PFSK-1 (cell line): ENCODE data around the gene PLCXD3.

ENCODE experiments used
- FOXP2 ChIP-seq: optimal IDR thresholded peaks from 2 replicates; pipeline ENCODE3; 2011; ENCODE audit warnings: borderline replicate concordance, control low read depth, inconsistent platforms; ENCODE audit not compliant: insufficient read depth; ENCODE audit errors: extremely low read length, extremely low read depth
- POLR2AphosphoS5 ChIP-seq: IDR thresholded peaks from 2 replicates; pipeline ENCODE4 v1.6.1; 2012; ENCODE audit warnings: low read depth, mild to moderate bottlenecking, control low read depth, low read length, moderate library complexity
- SIN3A ChIP-seq: IDR thresholded peaks from 2 replicates; pipeline ENCODE4 v1.6.1; 2012; ENCODE audit warnings: mild to moderate bottlenecking, low read length, moderate library complexity, borderline replicate concordance; ENCODE audit not compliant: insufficient read depth
- TAF1 ChIP-seq: IDR thresholded peaks from 2 replicates; pipeline ENCODE4 v1.6.1; 2012; ENCODE audit warnings: low read length, control low read depth, borderline replicate concordance; ENCODE audit not compliant: insufficient read depth
- TF ChIP-seq, protein P1 (sequence below), 2 experiments: IDR thresholded peaks; 2 replicates each; pipeline versions ENCODE4 v1.6.1 to v1.8.0; 2011 to 2012; ENCODE audit warnings: low read depth in 2 of 2, low read length in 2 of 2, control low read depth in 1 of 2, inconsistent platforms in 1 of 2, mild to moderate bottlenecking in 1 of 2, moderate library complexity in 1 of 2; ENCODE audit not compliant: insufficient read depth in 1 of 2

Gene PLCXD3

DNA sequence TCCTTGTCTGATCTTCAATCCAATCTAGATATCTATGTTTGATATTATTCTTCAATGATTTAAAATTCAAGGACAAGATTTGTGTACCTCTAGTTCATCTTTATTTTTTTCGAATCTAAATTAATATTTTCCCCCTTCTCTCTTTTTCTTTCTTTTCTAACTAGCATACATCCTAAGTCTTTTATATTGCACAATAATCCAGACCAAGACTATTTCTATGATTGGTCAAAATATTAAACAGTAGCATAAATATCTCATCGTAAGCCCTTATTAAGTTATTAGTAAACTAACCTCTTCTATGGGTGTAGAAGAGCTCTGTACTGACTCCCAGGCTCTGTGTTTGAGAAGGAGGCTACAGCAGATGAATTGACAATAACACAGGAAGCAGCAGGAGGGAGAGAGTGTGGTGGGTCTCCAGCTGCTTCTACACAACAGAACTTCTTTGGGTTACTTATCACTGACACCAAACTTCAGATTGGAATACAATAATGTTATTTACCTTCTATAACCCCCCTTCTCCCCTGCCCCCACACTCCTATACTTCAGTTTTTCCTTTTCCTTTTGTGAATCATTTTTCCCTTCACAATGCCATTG lies 11.9 kb upstream of the PLCXD3 start:
- TF ChIP-seq FOXP2, result no peak
- TF ChIP-seq SIN3A, result no peak
- TF ChIP-seq TAF1, result no peak
- TF ChIP-seq, protein P1, sequence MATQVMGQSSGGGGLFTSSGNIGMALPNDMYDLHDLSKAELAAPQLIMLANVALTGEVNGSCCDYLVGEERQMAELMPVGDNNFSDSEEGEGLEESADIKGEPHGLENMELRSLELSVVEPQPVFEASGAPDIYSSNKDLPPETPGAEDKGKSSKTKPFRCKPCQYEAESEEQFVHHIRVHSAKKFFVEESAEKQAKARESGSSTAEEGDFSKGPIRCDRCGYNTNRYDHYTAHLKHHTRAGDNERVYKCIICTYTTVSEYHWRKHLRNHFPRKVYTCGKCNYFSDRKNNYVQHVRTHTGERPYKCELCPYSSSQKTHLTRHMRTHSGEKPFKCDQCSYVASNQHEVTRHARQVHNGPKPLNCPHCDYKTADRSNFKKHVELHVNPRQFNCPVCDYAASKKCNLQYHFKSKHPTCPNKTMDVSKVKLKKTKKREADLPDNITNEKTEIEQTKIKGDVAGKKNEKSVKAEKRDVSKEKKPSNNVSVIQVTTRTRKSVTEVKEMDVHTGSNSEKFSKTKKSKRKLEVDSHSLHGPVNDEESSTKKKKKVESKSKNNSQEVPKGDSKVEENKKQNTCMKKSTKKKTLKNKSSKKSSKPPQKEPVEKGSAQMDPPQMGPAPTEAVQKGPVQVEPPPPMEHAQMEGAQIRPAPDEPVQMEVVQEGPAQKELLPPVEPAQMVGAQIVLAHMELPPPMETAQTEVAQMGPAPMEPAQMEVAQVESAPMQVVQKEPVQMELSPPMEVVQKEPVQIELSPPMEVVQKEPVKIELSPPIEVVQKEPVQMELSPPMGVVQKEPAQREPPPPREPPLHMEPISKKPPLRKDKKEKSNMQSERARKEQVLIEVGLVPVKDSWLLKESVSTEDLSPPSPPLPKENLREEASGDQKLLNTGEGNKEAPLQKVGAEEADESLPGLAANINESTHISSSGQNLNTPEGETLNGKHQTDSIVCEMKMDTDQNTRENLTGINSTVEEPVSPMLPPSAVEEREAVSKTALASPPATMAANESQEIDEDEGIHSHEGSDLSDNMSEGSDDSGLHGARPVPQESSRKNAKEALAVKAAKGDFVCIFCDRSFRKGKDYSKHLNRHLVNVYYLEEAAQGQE (IDR thresholded peaks at IDR 0.05; ENCODE audit: insufficient read depth in 1 of 2, low read depth in 2 of 2, low read length in 2 of 2), result no peak
- no peak for TF ChIP-seq POLR2AphosphoS5

DNA sequence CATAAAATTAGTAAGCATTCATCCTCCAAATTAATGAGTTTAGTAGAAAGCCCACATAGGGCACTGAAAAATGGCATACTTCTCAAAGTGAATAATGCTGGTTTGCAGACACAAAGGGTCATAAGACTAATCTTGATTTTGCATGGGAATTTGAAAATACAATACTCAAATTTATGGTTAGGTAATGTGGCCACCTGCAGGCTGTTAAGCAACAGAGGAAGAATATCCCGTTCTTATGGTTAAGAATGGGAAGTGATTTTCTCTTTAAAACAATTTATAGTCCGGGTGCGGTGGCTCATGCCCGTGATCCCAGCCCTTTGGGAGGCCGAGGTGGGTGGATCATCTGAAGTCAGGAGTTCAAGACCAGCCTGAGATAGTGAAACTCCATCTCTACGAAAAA lies 9.4 kb upstream of the PLCXD3 start:
- TF ChIP-seq TAF1, result no peak
- no peak for TF ChIP-seq FOXP2
- TF ChIP-seq SIN3A, result no peak
- TF ChIP-seq POLR2AphosphoS5, result no peak

DNA sequence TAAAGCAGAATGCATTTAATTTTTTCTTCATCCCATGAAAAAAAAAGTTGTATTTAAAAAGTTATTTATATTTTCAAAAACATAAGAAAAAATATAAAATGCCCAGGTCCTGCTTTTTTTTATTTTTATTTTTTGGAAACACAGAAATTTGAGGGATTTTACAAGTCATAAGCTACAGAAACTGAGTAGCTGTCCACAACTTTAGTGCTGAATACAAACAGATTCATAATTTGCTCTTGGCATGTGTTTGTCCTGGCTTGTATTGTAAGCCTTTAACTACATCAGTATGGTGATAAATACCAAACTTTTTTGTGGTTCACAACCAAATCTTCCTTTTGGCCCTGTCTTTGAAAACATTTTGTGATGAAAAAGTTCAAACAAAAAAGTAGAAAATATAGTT lies 7.5 kb upstream of the PLCXD3 start:
- TF ChIP-seq, protein P1 (IDR thresholded peaks at IDR 0.05; ENCODE audit: insufficient read depth in 1 of 2, low read depth in 2 of 2, low read length in 2 of 2), result peak; percentile 84 to 90
- no peak for TF ChIP-seq POLR2AphosphoS5

DNA sequence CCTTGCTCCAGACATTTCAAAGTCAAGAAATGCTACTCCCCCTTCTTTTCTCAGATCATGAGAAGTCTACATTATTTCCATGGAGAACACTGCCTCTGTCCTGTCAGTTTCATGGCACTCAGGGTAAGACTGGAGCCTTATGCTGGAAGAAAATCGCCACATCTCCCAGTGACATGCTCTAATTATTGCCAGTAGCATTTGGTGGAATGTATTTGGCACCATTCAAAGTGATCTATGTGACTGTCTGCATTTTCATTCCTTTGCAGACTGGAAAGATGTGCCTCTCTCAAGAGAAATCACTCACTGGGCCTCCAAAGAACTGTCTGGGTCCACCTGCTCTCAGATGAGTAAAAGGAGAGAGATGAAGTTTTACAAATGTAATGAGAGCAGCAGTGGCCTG lies 840 bp upstream of the PLCXD3 start:
- TF ChIP-seq FOXP2 (no peak), POLR2AphosphoS5 (no peak), TAF1 (no peak), SIN3A (no peak)
- TF ChIP-seq, protein P1 (IDR thresholded peaks at IDR 0.05; ENCODE audit: insufficient read depth in 1 of 2, low read depth in 2 of 2, low read length in 2 of 2), result no peak

DNA sequence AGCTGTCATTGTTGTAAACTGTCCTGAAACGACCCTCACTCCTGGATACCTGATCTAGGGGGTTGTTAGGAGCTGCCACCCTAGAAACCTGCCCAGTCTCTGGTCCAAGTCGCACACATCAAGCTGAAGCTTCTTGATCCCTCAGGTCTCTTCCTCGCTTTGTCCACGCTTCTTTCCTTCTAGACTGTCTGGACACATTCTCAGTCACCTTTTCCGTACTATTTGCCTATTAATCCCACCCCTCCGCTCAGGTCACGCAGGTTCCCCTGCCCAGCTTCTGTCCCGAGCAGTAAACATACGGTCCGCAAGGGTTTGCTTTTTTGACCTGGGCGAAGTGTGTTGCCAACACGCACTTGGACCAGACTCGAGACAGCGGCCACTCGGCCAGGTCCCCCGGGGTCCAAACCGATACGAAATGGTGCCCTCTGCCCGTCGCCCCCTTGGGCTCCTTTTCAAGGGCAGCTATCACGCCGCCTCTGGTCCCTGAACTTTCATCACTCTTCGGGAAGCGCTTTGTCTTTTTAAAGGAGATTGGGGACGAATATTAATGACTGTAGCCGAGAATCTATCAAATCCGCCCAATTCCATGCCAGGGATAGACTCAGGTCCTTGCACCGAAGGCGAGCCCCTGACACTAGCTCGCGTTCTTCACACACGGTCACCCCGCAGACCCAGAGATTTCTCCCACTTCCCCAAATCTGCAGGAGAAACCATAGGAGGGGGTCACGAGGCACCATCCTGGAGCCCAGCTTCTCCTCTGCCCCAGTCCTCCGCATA lies 814 bp downstream of the PLCXD3 start:
- no peak for TF ChIP-seq POLR2AphosphoS5
- TF ChIP-seq, protein P1 (IDR thresholded peaks at IDR 0.05; ENCODE audit: insufficient read depth in 1 of 2, low read depth in 2 of 2, low read length in 2 of 2), result no peak
- TF ChIP-seq FOXP2, result no peak
- no peak for TF ChIP-seq SIN3A
- no peak for TF ChIP-seq TAF1
